ENCODE measurements around the gene HMG20A.

Gene HMG20A

DNA sequence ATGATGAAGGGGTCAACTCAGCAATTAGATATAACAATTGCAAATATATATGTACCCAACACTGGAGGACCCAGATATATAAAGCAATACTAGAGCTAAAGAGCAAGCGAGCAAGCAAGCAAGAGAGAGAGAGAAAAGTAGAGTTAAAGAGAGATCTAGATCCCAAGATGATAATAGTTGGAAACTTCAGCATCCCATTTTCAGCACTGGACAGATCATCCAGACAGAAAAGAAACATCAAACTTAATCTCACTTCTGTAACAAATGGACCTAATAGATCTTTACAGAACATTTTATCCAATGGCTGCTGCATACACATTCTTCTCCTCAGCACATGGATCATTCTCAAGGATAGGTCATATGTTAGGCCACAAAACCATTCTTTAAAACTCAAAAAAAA, 24.0 kb upstream of the HMG20A start:
- TF ChIP-seq, protein P1, sequence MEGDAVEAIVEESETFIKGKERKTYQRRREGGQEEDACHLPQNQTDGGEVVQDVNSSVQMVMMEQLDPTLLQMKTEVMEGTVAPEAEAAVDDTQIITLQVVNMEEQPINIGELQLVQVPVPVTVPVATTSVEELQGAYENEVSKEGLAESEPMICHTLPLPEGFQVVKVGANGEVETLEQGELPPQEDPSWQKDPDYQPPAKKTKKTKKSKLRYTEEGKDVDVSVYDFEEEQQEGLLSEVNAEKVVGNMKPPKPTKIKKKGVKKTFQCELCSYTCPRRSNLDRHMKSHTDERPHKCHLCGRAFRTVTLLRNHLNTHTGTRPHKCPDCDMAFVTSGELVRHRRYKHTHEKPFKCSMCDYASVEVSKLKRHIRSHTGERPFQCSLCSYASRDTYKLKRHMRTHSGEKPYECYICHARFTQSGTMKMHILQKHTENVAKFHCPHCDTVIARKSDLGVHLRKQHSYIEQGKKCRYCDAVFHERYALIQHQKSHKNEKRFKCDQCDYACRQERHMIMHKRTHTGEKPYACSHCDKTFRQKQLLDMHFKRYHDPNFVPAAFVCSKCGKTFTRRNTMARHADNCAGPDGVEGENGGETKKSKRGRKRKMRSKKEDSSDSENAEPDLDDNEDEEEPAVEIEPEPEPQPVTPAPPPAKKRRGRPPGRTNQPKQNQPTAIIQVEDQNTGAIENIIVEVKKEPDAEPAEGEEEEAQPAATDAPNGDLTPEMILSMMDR (IDR thresholded peaks at IDR 0.05), result no peak

DNA sequence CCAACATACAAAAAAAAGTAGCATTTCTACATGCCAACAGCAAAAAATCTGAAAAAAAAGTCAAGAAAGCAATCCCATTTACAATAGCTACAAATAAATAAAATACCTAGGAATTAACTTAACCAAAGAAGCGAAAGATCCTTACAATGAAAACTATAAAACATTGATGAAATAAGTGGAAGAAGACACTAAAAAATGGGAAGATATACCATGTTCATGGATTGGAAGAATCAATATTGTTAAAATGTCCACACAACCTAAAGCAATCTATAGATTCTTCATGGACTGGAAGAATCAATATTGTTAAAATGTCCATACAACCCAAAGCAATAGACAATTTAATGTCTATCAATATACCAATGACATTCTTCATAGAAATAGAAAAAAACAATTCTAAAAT, 21.8 kb upstream of the HMG20A start:
- TF ChIP-seq, protein P1 (IDR thresholded peaks at IDR 0.05), result no peak

DNA sequence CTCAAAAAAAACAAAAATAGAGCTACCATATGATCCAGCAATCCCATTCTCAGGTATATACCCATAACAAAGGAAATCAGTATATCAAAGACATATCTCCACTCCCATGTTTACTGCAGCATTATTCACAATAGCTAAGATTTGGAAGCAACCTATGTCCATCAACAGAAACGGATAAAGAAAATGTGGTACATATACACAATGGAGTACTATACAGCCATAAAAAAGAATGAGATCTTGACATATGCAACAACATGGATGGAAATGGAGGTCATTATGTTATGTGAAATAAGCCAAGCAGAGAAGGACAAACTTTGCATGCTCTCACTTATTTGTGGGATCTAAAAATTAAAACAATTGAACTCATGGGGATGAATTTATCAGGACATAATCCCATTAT, 20.4 kb upstream of the HMG20A start:
- TF ChIP-seq, protein P1 (IDR thresholded peaks at IDR 0.05), result no peak

DNA sequence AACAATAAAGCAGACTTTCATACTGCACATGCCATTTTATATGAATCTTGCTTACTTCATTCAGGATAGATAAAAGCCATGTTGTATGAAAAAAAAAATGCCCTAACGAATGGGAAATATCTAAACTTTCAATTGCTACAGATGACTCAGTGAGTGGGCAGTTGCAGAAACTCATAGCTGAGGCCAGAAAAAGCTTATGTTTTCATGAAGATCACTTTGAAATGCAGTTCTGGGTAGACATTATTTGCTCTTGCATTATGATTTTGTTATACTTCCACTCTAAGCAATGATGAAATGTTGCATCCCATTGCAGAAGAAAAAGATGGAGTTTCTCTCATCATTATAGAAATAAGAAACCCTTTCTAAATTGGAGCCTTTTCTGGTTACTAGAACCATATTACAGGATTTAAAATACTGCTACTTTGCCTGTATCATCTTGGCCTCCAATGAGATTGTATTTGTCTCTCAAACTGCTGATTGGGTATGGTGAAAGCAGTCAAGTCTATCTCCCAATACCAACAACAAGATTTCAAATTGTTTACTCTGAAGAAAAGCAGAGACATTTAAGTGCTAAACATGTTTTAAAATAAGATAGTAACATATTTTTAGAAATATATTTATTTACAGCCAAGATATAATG, 17.8 kb upstream of the HMG20A start:
- TF ChIP-seq, protein P1 (IDR thresholded peaks at IDR 0.05), result no peak

DNA sequence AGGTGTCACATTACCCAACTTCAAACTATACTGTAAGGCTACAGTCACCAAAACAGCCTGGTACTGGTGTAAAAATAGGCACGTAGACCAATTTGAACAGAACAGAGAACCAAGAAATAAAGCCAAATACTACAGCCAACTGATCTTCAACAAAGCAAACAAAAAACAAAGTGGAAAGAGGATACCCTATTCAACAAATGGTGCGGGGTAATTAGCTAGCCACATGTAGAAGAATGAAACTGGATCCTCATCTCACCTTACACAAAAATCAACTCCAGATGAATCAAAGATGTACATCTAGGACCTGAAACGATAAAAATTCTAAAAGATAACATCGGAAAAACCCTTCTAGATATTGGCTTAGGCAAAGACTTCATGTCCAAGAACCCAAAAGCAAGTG, 13.8 kb upstream of the HMG20A start:
- TF ChIP-seq, protein P1 (IDR thresholded peaks at IDR 0.05), result no peak

DNA sequence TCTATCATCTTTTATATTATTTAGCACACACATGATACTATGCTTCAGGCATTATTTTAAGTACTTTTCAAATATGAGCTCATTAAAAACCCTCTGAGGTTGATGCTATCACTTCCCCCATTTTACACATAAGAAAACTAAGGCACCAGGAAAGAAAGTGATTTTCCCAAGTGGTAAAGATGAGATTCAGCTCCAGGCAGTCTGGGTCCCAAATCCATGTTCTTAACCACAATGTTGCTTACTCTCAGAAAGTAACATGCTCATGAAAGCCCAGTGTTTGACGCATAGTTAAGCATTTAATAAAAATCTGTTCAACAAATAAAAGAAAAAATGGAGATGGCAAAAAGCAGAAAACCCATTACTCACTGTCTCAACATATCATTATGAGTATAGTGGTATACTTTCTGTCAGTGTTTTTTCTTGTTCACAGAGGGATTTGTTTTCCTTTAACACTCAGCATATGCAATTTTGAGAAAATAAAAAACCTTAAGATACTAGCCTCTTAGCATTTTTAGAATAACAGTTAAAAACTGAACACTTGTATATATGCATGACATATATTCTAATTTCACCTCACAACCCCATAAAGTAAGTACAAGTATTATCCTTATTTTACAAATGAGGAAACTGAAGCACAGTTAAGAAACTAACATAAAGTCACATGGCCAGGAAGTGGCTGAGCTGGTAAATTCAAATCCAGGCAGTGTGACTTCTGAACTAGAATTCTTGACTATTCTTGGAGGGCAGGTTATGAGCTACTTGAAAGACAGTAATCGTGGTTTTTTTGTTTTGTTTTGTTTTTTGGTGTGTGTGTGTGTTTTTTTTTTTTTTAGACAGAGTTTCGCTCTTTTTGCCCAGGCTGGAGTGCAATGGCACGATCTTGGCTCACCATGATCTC, 11.2 kb upstream of the HMG20A start:
- TF ChIP-seq, protein P1 (IDR thresholded peaks at IDR 0.05), result no peak

DNA sequence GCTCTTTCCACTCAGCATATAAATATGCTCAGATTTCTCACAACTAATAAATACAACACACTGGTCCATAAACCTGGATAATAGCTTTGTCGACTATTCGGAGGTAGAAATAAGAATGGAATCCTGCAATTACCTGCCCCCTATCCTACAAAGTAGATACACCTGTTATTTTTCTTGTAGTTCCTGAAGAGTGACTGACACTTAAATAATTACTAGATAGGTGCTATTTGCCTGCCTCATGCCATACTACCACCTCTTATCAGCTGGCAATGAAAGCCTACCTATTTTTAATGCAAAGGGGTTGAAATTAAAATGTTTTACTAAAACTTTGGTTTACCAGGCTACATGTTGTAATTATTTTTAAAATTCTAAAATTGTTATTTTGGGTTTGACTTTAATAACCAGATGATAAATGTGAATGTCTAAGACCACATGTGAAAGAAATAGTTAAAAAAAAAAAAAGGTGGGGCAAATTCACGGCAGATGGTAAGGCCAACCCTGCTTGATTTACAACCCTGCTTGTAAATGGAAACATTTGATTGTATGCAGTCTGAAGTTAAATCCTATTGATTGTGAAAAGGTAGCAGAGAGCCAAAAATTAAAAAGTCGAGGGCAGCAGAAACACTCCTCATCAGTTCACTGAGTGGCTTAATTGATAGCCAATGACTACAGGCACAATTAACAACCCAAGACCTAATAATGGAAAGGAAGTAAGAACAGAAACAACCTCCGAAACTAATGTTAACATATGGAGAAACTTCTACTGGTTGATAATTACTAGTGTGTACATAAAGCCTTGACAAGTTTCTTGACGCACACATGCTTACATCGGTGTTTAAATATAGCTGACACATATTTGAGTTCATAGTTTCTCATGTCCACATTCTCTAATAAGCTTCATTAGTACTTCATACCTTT, 9.7 kb upstream of the HMG20A start:
- TF ChIP-seq, protein P1 (IDR thresholded peaks at IDR 0.05), result no peak
